Choroid plexus epithelial cell (primary cell): ENCODE measurements around the gene PDIA2.
A peak's percentile ranks its signal among the peaks of the same experiment; 100 is the strongest.

Source experiments
- DNase-seq: peaks from one replicate; pipeline ENCODE4 v3.0.0-alpha.2; 2010; ENCODE audit warnings: low read depth
- H3K4me3 ChIP-seq: 2 replicates; pipeline ENCODE4 v1.5.1; 2011; ENCODE audit warnings: low read depth, mild to moderate bottlenecking, control low read depth, low read length, moderate library complexity
- TF ChIP-seq, protein P1 (sequence below): conservative IDR thresholded peaks from 2 replicates; pipeline ENCODE4 v1.5.1; 2011; ENCODE audit warnings: low read depth, mild to moderate bottlenecking, control low read depth, inconsistent platforms, low read length, moderate library complexity

The PDIA2 gene

DNA sequence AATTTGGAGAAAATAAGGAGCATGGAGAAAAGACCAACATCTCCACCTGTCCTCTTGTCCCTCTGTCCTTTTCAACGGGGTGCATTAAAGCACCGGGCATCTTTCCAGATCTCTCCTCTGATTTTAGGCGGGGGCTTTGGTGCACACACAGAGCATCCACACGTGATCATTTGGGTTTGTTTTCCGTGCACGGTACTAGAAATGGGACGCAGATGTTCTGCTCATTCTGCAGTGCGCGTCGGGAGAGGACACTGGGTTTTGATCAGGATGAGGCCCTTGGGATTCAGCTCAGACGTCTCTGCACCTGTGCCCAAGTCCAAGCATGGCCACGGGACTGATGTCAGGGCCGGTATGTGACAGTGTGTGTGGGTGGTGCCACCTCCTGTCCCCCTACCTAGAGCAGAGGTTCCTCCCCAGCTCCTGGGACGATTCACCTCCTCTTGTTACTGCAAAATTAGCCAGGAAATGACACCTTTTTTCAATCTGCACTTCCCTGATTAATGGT, 31.9 kb downstream of the PDIA2 start:
- no peak overlapping the region for H3K4me3 ChIP-seq
- TF ChIP-seq, protein P1, sequence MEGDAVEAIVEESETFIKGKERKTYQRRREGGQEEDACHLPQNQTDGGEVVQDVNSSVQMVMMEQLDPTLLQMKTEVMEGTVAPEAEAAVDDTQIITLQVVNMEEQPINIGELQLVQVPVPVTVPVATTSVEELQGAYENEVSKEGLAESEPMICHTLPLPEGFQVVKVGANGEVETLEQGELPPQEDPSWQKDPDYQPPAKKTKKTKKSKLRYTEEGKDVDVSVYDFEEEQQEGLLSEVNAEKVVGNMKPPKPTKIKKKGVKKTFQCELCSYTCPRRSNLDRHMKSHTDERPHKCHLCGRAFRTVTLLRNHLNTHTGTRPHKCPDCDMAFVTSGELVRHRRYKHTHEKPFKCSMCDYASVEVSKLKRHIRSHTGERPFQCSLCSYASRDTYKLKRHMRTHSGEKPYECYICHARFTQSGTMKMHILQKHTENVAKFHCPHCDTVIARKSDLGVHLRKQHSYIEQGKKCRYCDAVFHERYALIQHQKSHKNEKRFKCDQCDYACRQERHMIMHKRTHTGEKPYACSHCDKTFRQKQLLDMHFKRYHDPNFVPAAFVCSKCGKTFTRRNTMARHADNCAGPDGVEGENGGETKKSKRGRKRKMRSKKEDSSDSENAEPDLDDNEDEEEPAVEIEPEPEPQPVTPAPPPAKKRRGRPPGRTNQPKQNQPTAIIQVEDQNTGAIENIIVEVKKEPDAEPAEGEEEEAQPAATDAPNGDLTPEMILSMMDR: no peak
- no peak for DNase-seq

DNA sequence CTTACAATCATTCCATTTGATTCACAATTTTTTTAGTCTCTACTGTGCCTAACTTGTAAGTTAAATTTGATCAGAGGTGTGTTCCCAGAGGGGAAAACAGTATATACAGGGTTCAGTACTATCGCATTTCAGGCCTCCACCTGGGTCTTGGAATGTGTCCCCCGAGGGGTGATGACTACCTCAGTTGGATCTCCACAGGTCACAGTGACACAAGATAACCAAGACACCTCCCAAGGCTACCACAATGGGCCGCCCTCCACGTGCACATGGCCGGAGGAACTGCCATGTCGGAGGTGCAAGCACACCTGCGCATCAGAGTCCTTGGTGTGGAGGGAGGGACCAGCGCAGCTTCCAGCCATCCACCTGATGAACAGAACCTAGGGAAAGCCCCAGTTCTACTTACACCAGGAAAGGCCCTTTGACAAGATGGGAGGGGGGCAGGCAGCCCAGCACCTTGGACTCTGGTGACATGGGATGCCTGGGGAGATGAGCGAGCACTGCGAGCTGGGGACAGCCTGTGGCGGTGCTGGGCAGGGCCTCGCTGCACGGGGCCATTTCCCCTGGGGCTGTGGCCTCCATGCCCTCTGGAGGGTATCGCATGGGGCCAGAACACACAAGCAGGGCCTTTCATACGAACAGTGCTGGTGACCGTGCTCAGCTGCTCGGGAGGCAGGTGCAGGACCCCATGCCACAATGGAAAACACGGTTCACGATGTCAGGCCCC, 33.9 kb downstream of the PDIA2 start:
- no peak for DNase-seq
- TF ChIP-seq, protein P1: no peak

DNA sequence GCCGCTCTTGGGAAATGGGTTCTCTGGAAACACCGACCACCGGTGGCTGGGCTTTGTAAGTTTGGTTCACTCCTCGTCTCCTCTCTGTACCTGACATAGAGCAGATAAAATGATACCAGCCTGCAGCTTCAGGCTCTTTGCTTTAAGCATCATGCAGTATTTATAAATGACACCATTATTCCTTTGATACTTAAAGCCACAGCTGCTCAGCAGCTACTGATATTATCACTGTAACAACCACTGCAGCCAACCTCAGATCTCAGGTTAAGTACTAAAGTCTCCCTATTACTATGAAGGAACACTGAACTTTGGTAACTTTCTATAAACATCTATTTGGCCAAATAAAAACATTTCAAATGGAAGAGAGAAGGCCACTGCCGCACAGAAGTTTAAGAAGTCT, 34.6 kb downstream of the PDIA2 start:
- no peak for DNase-seq
- no peak overlapping the region for H3K4me3 ChIP-seq
- TF ChIP-seq, protein P1: no peak

More for the DNA sequence above, 33.9 kb downstream of the PDIA2 start:
- no peak overlapping the region for H3K4me3 ChIP-seq

DNA sequence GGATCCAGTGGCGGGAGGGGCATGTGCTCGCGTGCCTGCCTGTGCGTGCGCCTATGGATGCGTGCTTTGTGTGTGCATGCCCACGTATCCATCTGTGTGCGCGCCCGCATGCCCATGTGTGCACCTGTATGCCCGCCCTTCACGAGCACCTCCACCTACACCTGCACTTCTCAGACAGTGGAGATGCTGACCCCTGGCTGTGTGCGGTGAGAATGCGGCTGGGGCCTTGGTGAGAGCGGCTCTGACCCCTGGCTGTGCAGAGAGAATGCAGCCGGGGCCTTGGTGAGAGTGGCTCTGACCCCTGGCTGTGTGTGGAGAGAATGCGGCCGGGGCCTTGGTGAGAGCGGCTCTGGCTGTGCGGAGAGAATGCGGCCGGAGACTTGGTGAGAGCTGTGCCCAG, 35.7 kb downstream of the PDIA2 start:
- TF ChIP-seq, protein P1: peak; percentile 18
- no peak for DNase-seq
- H3K4me3 ChIP-seq: no peak overlapping the region

DNA sequence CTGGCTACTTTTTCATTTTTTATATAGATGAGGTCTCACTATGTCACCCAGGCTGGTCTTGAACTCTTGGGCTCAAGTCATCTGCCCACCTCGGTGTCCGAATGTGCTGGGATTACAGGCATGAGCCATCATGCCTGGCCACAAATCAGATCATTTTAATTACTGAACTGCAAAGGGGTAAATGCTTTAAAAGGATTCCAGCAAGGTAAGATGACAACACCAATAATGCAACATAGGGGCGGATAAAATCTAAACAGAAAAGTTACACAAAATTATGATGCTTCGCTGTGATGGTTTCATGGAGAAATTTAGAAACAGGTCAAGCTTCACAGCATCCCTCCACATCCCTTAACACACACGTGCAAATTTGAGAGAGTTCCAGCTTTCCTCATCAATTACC, 37.2 kb downstream of the PDIA2 start:
- DNase-seq: no peak
- H3K4me3 ChIP-seq: no peak overlapping the region

DNA sequence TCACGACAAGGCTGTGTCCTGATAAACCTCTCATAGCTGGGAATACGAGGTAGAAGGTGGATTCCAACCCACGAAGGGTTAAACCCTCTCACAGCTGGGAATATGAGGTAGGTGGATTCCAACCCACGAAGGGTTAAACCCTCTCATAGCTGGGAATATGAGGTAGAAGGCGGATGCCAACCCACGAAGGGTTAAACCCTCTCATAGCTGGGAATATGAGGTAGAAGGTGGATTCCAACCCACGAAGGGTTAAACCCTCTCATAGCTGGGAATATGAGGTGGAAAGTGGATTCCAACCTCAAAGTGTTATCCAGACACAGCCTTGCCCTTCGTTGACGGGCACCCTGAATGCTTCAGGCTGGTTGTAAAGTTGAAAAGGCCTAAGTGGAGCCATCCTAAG, 38.6 kb downstream of the PDIA2 start:
- TF ChIP-seq, protein P1: no peak
- H3K4me3 ChIP-seq: no peak overlapping the region

More for the DNA sequence above, 37.2 kb downstream of the PDIA2 start:
- TF ChIP-seq, protein P1: no peak

More for the DNA sequence above, 38.6 kb downstream of the PDIA2 start:
- DNase-seq: no peak
